SK-N-SH (cell line): ENCODE results near the gene NME3. TPM values are rescaled to one million over a fixed set of nuclear protein-coding genes. Genes with fewer than 3 reads are reported as not detected.

Experiments
- CTCF ChIA-PET: fragments of 300-600, 350-600 bp; formaldehyde crosslinking; extraction: SDS; loops from one replicate; lab custom pipeline; 2021; lab: Yijun Ruan, JAX
- POLR2A ChIA-PET: fragments of 350-600 bp; sonication (Branson Sonifier 250); formaldehyde crosslinking; extraction: SDS; loops from one replicate; lab custom pipeline; 2020; ENCODE audit warnings: antibody characterized with exemption, inconsistent platforms; lab: Yijun Ruan, JAX
- DNase-seq: peaks from one replicate; pipeline ENCODE4 v3.0.0; 2012
- H2AFZ ChIP-seq: fragments of 200-600 bp; sonication (generic); 2 replicates; pipeline ENCODE4 v1.8.1; 2016; ENCODE audit warnings: antibody characterized with exemption, mild to moderate bottlenecking, low read depth
- H3F3A ChIP-seq: fragments of 200-600 bp; sonication (generic); replicated peaks from 2 replicates; pipeline ENCODE3; 2016; ENCODE audit warnings: antibody characterized with exemption, mild to moderate bottlenecking; ENCODE audit not compliant: insufficient read depth
- H3K27ac ChIP-seq, 2 experiments: fragments of 200-500 bp in 1 of 2; fragments of 200-600 bp in 1 of 2; sonication (Bioruptor generic) in 1 of 2; sonication (generic), shearing (Covaris generic) in 1 of 2; 2 replicates each; pipeline versions ENCODE4 v1.5.1 to v1.6.1; 2014 to 2016; ENCODE audit warnings: low read depth in 2 of 2, inconsistent platforms in 1 of 2, low read length in 1 of 2, mild to moderate bottlenecking in 1 of 2, mixed read lengths in 1 of 2
- H3K27me3 ChIP-seq: fragments of 200-600 bp; sonication (generic), shearing (Covaris generic); 2 replicates; pipeline ENCODE4 v1.6.1; 2016; ENCODE audit warnings: mixed run types; ENCODE audit not compliant: insufficient read depth
- H3K36me3 ChIP-seq, 2 experiments: fragments of 200-500 bp in 1 of 2; fragments of 200-600 bp in 1 of 2; sonication (Bioruptor generic) in 1 of 2; sonication (generic) in 1 of 2; replicated peaks in 1 of 2; 2 replicates each; pipeline versions ENCODE3 to v1.5.1; 2014 to 2016; ENCODE audit warnings: low read length in 1 of 2, mild to moderate bottlenecking in 1 of 2; ENCODE audit not compliant: insufficient read depth in 2 of 2, control insufficient read depth in 1 of 2
- H3K4me1 ChIP-seq, 2 experiments: fragments of 200-500 bp in 1 of 2; fragments of 200-600 bp in 1 of 2; sonication (Bioruptor generic) in 1 of 2; sonication (generic), shearing (Covaris generic) in 1 of 2; 2 replicates each; pipeline versions ENCODE4 v1.5.1 to v1.6.1; 2014 to 2016; ENCODE audit warnings: low read depth in 1 of 2, low read length in 1 of 2, mixed run types in 1 of 2; ENCODE audit not compliant: insufficient read depth in 2 of 2, control insufficient read depth in 1 of 2
- H3K4me2 ChIP-seq: fragments of 200-600 bp; sonication (generic), shearing (Covaris generic); 2 replicates; pipeline ENCODE4 v1.6.1; 2017; ENCODE audit warnings: mixed run types
- H3K4me3 ChIP-seq, 2 experiments: fragments of 200-500 bp in 1 of 2; fragments of 200-600 bp in 1 of 2; sonication (Bioruptor generic) in 1 of 2; sonication (generic), shearing (Covaris generic) in 1 of 2; 2 replicates each; pipeline versions ENCODE4 v1.5.1 to v1.8.1; 2014 to 2016; ENCODE audit warnings: low read depth in 2 of 2, inconsistent platforms in 1 of 2, low read length in 1 of 2, mild to moderate bottlenecking in 1 of 2, mixed read lengths in 1 of 2, moderate library complexity in 1 of 2
- H3K79me2 ChIP-seq: fragments of 200-600 bp; sonication (generic); 2 replicates; pipeline ENCODE4 v1.8.1; 2017; ENCODE audit warnings: mild to moderate bottlenecking; ENCODE audit not compliant: insufficient read depth
- H3K9ac ChIP-seq: fragments of 200-600 bp; sonication (generic); 2 replicates; pipeline ENCODE4 v1.6.1; 2017; ENCODE audit warnings: mixed run types
- H3K9me2 ChIP-seq: fragments of 200-600 bp; sonication (generic); 2 replicates; pipeline ENCODE4 v1.6.1; 2017; ENCODE audit warnings: mixed run types
- H3K9me3 ChIP-seq: fragments of 200-600 bp; sonication (generic); 2 replicates; pipeline ENCODE4 v1.6.1; 2017; ENCODE audit warnings: mixed run types, mild to moderate bottlenecking, moderate library complexity
- H4K20me1 ChIP-seq: fragments of 200-600 bp; sonication (generic); 2 replicates; pipeline ENCODE4 v1.6.1; 2017; ENCODE audit warnings: mild to moderate bottlenecking, mixed run types; ENCODE audit not compliant: insufficient read depth
- CHD2 ChIP-seq: fragments of 150-350 bp; IDR thresholded peaks from 2 replicates; pipeline ENCODE4 v1.6.1; 2018; ENCODE audit warnings: low read length; ENCODE audit not compliant: partially characterized antibody
- CTCF ChIP-seq: fragments of 200-600 bp; sonication (generic); IDR thresholded peaks from 2 replicates; pipeline ENCODE4 v1.6.1; 2017; ENCODE audit warnings: antibody characterized with exemption, mild to moderate bottlenecking, moderate library complexity
- EZH2phosphoT487 ChIP-seq: fragments of 200-600 bp; sonication (generic); IDR thresholded peaks from 2 replicates; pipeline ENCODE4 v1.6.1; 2017; ENCODE audit warnings: low read depth, mixed run types, mild to moderate bottlenecking, antibody characterized with exemption, moderate library complexity, borderline replicate concordance
- FOSL2 ChIP-seq: IDR thresholded peaks from 2 replicates; pipeline ENCODE4 v1.4.0; 2012; ENCODE audit warnings: low read depth, mild to moderate bottlenecking, moderate library complexity, borderline replicate concordance
- GATA2 ChIP-seq: sonication (generic); formaldehyde crosslinking; IDR thresholded peaks from 2 replicates; pipeline ENCODE4 v1.5.0; 2020; ENCODE audit warnings: mild to moderate bottlenecking, missing genetic modification reagents
- IRF3 ChIP-seq: fragments of 150-350 bp; IDR thresholded peaks from 2 replicates; pipeline ENCODE4 v1.6.1; 2016; ENCODE audit warnings: mild to moderate bottlenecking, low read depth, low read length
- JUND ChIP-seq: IDR thresholded peaks from 2 replicates; pipeline ENCODE4 v1.4.0; 2012
- MXI1 ChIP-seq: IDR thresholded peaks from 2 replicates; pipeline ENCODE4 v1.6.1; 2012; ENCODE audit warnings: mild to moderate bottlenecking, low read depth, low read length, improper control_type of control experiment
- PBX3 ChIP-seq: IDR thresholded peaks from 2 replicates; pipeline ENCODE4; 2012
- POLR2AphosphoS5 ChIP-seq: IDR thresholded peaks from 2 replicates; pipeline ENCODE4 v1.6.1; 2012; ENCODE audit warnings: low read depth, low read length
- RCOR1 ChIP-seq: fragments of 150-350 bp; IDR thresholded peaks from 2 replicates; pipeline ENCODE4 v1.6.1; 2017; ENCODE audit warnings: antibody characterized with exemption, low read length
- REST ChIP-seq: IDR thresholded peaks from 2 replicates; pipeline ENCODE4 v1.6.1; 2012; ENCODE audit warnings: mild to moderate bottlenecking, low read depth, low read length, moderate library complexity
- RFX5 ChIP-seq: IDR thresholded peaks from 2 replicates; pipeline ENCODE4 v1.6.1; 2012; ENCODE audit warnings: mild to moderate bottlenecking, improper control_type of control experiment, low read length
- RXRA ChIP-seq: IDR thresholded peaks from 2 replicates; pipeline ENCODE4 v1.4.0; 2012; ENCODE audit warnings: low read depth, mild to moderate bottlenecking, borderline replicate concordance
- TCF12 ChIP-seq: IDR thresholded peaks from 2 replicates; pipeline ENCODE4 v1.4.0; 2012
- TEAD4 ChIP-seq: IDR thresholded peaks from 2 replicates; pipeline ENCODE4 v1.4.0; 2012; ENCODE audit warnings: mild to moderate bottlenecking, borderline replicate concordance; ENCODE audit not compliant: insufficient read depth
- USF1 ChIP-seq: IDR thresholded peaks from 2 replicates; pipeline ENCODE4 v1.4.0; 2012; ENCODE audit warnings: low read depth, borderline replicate concordance
- USF2 ChIP-seq: fragments of 150-350 bp; IDR thresholded peaks from 2 replicates; pipeline ENCODE4 v1.6.1; 2017; ENCODE audit warnings: antibody characterized with exemption, low read length, low read depth, borderline replicate concordance
- WGBS: methylation state at CpG from one replicate; pipeline ENCODE4 v1.1.6; 2017; ENCODE audit warnings: low lambda C conversion rate; 5-methylcytosine and 5-hydroxymethylcytosine counted together
- polyA plus RNA-seq, 3 experiments: library from polyadenylated mRNA; depleted of rRNA; stranded (reverse); fragments of >200 nt; gene quantifications; 2 replicates each; pipeline ENCODE4 v1.2.3, GENCODE V29; 2012
- TF ChIP-seq, protein P1 (sequence below): IDR thresholded peaks from 2 replicates; pipeline ENCODE4 v1.4.0; 2012; ENCODE audit warnings: low read depth

NME3 gene
- polyA plus RNA-seq, 1 of the 3 experiments (the other 2 are of a cell fraction): 77.2 TPM

DNA sequence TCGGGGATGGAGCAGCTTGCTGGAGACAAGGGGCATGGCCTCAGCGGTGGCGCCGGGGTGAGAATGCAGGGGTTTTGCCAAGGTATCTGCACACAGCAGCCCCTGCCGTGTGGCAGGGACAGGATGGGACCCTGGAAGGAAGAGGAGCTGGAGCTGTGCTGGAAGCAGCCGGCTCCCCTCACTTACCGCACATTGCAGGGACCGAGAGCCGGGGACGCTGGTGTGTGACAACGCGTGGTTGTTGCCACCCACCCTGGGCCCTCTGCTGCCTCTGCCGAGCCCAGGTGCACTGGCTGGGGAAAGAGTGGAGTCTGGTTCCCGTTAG, 14.5 kb upstream of the NME3 start:
- H3K4me1 ChIP-seq: peaks cover 0 to 8% of the 10 kb centered on the region in 2 experiments; a peak in 1 of 4 replicates
- peaks cover 8% of the 10 kb centered on the region for H3F3A ChIP-seq
- H3K27me3 ChIP-seq: no peaks in the 10 kb centered on the region
- CTCF ChIA-PET: no interaction called here
- H3K4me3 ChIP-seq: no peak overlapping the region
- H4K20me1 ChIP-seq: peaks cover 11% of the 10 kb centered on the region; the same call in 1 of the 2 replicates
- 95% methylated on average over 11 of the region's 14 CpGs for WGBS
- POLR2A ChIA-PET: no interaction called here
- H3K36me3 ChIP-seq: peaks cover 0 to 41% of the 10 kb centered on the region in 2 experiments
- H3K27ac ChIP-seq: no peak overlapping the region
- H3K4me2 ChIP-seq: no peak overlapping the region
- H3K9me3 ChIP-seq: no peaks in the 10 kb centered on the region
- peaks cover 52% of the 10 kb centered on the region for H3K79me2 ChIP-seq
- H2AFZ ChIP-seq: no peak overlapping the region
- DNase-seq: no peak
- no peak overlapping the region for H3K9ac ChIP-seq
- H3K9me2 ChIP-seq: no peaks in the 10 kb centered on the region
- TF ChIP-seq POLR2AphosphoS5: no peak
- no peak for TF ChIP-seq TCF12
- TF ChIP-seq REST: no peak
- no peak for TF ChIP-seq RFX5
- no peak for TF ChIP-seq CHD2
- no peak for TF ChIP-seq USF1
- no peak for TF ChIP-seq TEAD4
- TF ChIP-seq PBX3: no peak
- TF ChIP-seq MXI1: no peak
- no peak for TF ChIP-seq RCOR1
- no peak for TF ChIP-seq FOSL2
- no peak for TF ChIP-seq CTCF
- no peak for TF ChIP-seq RXRA
- TF ChIP-seq EZH2phosphoT487: no peak
- TF ChIP-seq, protein P1, sequence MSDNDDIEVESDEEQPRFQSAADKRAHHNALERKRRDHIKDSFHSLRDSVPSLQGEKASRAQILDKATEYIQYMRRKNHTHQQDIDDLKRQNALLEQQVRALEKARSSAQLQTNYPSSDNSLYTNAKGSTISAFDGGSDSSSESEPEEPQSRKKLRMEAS: no peak
- TF ChIP-seq USF2: no peak
- no peak for TF ChIP-seq GATA2 (CRISPR knock-in tag)
- TF ChIP-seq IRF3: no peak
- TF ChIP-seq JUND: no peak
